22Rv1 (cell line): Measurements from ENCODE around the gene GPR180.

Source experiments
- CTCF ChIP-seq: fragments of 450-650 bp; IDR thresholded peaks from 2 replicates; pipeline ENCODE4 v1.5.1; 2017; ENCODE audit warnings: mild to moderate bottlenecking
- ZFX ChIP-seq: fragments of 450-650 bp; IDR thresholded peaks from 2 replicates; pipeline ENCODE4 v1.6.1; 2017; ENCODE audit warnings: antibody characterized with exemption, borderline replicate concordance

DNA sequence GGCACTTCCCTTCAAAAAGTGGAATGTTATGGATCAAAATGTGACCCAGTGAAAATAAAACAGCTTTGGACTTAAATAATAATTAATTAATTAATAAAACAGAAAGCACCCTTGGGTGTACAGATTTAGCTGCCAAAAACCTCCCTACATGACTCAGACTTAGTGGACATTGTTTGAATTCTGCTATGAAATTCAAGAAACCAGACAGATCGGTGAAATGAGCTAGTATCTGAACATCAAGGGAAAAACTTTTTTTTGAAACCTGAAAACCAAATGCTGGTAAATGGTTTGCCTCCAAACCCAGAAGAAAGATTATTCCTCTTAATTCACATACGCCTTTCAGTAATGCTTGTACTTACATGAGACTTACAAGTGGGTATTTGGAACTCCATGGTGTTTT, 77.2 kb downstream of the GPR180 start:
- TF ChIP-seq CTCF (no peak), ZFX (no peak)
